Measurements from ENCODE around the gene ZCCHC7.
"Not testable (repeated sequence)": the region's sequence is repeated elsewhere in the genome, so short reads cannot be mapped to it uniquely, and the experiment has no call there.

Gene ZCCHC7

GRCh38 chr9:37119907-37120842 is at the start of gene ZCCHC7:
Gene ZCCHC7, plus strand, starts transcription at chr9:37120574.
- DNase-seq: peak; percentile 98

GRCh38 chr9:37074790-37075189 is 45.6 kb upstream of the ZCCHC7 start:
- DNase-seq: not testable (repeated sequence)

GRCh38 chr9:37079370-37080164 is 40.8 kb upstream of the ZCCHC7 start:
- DNase-seq: peak; percentile 97

- not testable (repeated sequence) for DNase-seq
Measured at GRCh38 chr9:37080165-37080628, 40.2 kb upstream of the ZCCHC7 start.

GRCh38 chr9:37081507-37081906 is 38.9 kb upstream of the ZCCHC7 start:
- DNase-seq: not testable (repeated sequence)

DNA sequence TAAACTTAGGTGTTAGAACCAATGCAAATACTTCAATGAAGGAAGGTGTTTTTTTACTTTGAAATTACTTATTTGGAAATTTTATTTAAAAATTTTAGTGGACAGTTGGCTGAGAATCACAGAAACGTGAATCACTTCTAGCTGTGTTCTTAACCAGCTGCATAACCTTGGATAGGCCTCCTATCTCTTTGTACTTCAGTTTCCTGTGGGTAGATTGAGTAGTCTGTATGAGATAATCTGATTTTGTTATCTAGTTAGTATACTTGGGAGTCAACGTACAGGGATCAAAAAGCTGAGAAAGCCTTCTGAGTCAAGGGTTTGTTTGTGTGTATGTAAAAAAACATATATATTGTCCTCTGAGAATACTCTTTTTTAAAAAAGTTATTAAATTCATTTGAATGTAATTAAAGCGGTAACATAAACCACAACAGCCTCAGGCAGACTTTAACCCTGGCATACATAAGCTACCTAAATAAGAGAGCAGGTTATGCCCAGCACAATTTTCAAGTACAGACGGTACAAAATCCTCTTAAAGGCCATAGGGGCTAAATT is 38.1 kb upstream of the ZCCHC7 start:
- DNase-seq: no peak

GRCh38 chr9:37083654-37084053 is 36.7 kb upstream of the ZCCHC7 start:
- no peak for DNase-seq

DNA sequence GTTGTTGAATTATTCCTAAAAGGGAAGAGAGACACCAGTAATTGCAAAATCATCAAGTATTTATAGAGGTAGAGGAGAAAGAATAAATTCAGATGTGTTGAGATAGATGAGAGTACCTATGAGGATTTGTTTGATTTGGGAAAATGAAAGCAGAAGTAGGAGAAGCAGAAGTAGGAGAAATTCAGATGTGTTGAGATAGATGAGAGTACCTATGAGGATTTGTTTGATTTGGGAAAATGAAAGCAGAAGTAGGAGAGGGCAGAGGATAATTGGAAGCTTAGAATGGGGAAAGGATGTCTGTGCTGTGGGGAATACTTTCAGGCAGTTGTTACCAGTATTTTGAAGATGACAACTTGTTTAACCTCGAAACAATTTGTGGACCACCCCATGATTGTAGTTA is 35.1 kb upstream of the ZCCHC7 start:
- DNase-seq: no peak

DNA sequence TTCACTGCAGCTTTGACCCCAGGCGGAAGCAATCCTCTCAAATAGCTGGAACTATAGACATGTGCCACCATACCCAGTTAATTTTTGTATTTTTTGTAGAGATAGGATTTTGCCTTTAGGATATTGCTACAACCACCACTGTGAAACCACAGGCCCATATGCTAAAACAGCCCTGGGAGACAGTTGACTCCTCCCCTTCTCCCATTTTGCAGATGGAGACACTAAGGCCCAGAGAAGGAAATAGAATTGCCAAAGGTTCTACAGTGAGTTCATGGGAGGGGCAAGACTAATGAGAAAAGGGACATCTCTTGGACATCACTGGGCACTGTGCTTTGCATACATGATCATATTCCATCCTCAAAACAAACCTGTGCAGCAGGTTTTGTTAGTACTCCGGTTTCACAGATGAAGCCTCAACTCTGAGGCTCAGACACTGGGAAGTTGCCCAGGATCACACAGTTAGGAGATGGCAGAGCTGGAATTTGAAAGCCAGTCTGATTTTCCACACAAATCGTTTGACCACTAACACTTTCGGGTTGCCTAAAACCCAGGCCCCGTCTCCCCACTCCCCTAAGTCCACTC is 27.6 kb upstream of the ZCCHC7 start:
- DNase-seq: not testable (repeated sequence)

- no peak for DNase-seq
Measured at GRCh38 chr9:37094751-37095150, 25.6 kb upstream of the ZCCHC7 start.

GRCh38 chr9:37096628-37097027 is 23.7 kb upstream of the ZCCHC7 start:
- no peak for DNase-seq

DNA sequence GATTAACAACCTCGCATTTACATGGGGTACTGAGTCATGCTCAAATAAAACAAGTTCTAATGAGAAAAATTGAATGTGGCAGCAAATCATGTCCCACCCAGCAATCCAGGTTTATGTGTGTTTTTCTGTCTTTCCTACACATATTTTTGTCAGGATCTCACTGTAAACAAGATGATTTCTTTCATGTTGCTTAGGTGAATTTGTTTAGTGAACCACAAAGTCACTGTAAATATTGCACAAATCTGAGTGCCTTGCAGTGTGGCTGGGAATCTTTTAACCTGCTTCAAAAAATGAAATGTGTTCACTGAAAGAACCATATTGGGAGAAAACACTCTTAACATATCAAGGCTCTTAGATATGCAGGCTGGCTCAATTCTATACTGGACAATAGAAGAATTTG is 23.1 kb upstream of the ZCCHC7 start:
- no peak for DNase-seq

GRCh38 chr9:37100327-37100726 is 20.0 kb upstream of the ZCCHC7 start:
- no peak for DNase-seq

- DNase-seq: no peak
Measured at GRCh38 chr9:37100741-37101140, 19.6 kb upstream of the ZCCHC7 start.

GRCh38 chr9:37102486-37102885 is 17.9 kb upstream of the ZCCHC7 start:
- no peak for DNase-seq

DNA sequence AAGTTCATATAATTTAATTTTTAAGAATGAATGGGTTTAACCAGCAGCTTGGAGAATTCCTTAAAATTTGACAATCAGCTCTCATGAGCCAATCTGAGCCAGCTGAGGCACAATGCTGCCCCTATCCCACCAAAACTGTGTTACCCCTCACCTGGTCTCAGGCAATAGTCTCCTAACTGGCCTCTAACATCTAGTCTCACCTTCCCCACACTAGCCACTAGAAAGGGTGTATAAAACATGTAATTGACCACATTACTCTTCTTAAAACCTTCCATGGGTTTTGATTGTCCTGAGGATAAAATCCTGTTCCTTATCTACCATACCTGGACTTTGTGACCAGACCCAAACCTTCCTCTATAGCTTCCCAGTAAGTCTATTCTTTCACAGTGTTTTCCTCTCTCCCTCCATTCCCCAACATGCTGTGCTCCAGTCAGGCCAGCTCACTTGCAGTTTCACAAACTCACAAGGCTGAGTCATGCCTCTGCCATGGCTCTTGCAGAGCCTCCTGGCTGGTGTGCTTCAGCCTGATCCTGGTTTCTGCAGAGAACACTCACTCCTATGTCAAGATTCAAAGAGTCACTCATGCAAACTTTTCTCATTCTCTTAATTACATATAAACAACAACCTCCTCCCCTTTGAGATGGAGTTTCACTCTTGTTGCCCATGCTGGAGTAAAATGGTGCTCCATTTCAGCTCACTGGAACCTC is 16.0 kb upstream of the ZCCHC7 start:
- DNase-seq: no peak

DNA sequence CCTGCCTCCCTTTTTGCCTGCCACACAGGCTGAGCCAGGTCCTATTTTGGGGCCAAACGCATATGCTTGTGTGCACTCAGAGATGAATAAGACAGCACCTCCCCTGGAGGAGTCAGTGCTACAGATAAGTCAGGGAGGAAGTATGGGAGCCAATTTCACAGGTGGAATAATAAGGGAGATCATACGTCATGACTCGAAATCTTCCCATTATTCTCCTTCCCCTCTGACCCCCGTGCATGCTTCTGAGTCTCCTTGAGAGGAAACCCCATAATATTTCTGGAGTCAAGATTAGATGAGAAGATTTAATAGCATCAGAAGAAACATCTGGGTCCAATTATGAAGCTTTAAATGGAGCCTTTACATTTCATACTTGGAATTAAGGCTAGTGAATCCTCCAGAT is 15.1 kb upstream of the ZCCHC7 start:
- DNase-seq: no peak

DNA sequence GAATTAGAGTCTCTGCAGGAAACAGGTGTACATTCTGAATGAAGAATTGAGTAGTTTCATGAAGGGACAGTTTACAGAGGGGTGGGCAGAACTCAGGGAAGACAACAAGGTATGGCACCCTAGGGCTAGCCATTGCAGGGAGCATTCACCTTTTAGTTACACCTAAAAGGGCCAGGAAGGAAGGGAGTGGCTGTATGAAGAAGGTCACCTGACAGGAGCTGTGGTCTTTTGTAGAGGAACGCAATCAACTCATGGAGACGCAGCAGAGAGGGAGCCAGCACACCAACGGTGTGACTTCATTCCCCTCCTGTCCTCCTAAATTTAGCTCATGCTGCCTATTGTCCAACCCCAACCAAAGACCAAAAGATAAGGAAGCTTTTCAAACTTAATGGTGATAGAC is 12.7 kb upstream of the ZCCHC7 start:
- DNase-seq: no peak

GRCh38 chr9:37114442-37114841 is 5.9 kb upstream of the ZCCHC7 start:
- not testable (repeated sequence) for DNase-seq

DNA sequence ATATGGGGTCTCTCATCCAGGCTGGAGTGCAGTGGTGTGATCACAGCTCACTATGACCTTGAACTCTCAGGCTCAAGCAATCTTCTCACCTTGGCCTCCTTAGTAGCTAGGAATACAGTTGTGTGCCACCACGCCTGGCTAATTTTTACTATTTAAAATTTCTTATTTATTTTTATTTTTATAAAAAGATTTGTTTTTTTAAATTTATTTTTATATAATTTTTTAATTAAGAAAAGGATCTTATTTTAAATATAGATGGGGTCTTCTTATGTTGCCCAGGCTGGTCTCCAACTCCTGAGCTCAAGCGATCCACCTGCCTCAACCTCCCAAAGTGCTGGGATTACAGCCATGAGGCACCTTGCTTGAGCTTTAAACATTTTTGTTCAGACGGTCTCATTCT is 2.4 kb upstream of the ZCCHC7 start:
- no peak for DNase-seq

- DNase-seq: no peak
Measured at GRCh38 chr9:37119360-37119759, 1.0 kb upstream of the ZCCHC7 start.

DNA sequence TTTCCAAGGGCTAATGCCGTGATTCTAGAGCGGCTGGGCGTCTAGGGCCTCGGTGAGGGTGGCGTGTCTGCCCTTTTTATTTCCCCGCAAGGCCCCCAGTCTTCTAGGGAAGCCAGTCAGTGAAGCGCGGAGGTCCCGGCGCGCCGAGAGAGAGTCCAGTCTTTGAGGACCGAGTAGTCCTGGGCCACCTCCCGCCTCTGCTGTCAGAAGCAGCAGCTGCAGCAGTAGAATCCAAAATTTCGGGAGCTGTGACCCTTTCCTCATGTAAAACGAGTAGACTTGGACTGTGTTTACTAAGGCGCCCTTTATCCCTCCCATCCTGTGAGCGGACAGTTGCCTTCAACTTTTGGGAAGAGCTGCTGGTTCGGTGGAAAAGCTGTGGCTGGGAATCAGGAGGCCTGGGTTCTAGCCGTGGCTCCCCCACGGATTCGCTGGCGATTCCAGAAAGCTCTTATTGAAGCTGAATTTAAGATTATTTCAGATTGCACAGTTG is 515 bp downstream of the ZCCHC7 start:
- peak; percentile 26 for DNase-seq
